ENCODE measurements around the gene AKR7A3.
"Not testable (repeated sequence)": the region's sequence is repeated elsewhere in the genome, so short reads cannot be mapped to it uniquely, and the experiment has no call there.

Gene AKR7A3

DNA sequence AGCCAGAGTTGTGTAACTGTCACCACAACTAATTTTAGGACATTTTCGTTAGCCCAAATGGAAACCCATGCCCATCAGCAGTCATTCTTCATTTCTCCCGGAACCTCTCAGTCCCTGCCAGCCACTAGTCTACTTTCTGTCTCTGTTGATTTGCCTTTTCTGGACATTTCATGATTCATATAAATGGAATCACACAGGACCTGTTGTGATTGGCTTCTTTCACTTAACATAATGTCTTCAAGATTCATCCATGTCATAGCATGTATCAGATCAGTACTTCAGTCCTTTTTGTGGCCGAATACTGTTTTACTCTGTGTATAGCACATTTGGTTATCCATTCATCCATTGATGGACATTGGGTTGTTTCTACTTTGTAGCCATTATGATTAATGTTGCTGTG, 30.6 kb upstream of the AKR7A3 start:
- DNase-seq, result no peak

- no peak for DNase-seq
Observed at GRCh38 chr1:19317126-19317910, 28.7 kb upstream of the AKR7A3 start.

- DNase-seq, result no peak
Observed at GRCh38 chr1:19315378-19316198, 27.0 kb upstream of the AKR7A3 start.

DNA sequence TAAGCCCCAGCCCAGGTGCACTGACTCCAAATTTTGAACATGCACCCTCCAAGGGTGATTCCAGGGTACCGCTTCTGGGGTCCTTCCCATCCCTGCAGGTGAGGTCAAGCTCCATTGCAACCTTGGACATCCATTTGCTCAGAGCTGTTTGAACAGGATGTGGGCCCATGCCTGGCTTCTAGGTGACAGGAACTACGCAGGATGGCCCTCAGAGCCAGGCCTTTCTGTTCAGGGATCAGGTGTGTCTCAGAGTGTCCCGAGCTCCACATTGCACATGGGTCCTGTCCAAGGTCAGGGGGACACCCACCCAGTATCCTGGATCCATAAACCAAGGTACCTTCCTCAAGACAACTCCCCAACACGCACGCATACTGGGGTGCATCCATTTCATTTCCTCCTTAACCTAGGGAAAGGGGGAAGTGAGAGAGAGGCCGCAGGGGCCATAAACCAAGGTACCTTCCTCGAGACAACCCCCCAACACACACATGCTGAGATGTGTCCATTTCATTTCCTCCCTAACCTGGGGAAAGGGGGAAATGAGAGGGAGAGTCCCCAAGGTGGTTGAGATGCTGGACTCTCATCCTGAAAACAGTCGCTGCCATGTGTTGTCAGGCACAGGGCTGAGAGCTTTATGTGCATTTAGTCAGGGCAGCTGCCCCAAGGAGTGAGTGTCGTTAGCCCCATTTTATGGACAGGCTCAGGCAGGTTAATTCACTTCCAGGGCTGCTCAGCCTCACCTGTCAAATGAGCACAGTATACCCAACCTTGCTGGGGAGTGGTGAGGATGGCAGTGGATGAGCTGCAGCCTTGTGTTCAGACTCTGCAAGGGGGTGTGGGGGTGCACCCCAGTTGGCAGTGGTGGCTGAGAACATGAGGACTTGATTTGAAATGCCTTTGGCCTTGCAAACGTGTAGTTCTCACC, 25.7 kb upstream of the AKR7A3 start:
- DNase-seq, result no peak

- no peak for DNase-seq
Observed at GRCh38 chr1:19313636-19313959, 25.0 kb upstream of the AKR7A3 start.

DNA sequence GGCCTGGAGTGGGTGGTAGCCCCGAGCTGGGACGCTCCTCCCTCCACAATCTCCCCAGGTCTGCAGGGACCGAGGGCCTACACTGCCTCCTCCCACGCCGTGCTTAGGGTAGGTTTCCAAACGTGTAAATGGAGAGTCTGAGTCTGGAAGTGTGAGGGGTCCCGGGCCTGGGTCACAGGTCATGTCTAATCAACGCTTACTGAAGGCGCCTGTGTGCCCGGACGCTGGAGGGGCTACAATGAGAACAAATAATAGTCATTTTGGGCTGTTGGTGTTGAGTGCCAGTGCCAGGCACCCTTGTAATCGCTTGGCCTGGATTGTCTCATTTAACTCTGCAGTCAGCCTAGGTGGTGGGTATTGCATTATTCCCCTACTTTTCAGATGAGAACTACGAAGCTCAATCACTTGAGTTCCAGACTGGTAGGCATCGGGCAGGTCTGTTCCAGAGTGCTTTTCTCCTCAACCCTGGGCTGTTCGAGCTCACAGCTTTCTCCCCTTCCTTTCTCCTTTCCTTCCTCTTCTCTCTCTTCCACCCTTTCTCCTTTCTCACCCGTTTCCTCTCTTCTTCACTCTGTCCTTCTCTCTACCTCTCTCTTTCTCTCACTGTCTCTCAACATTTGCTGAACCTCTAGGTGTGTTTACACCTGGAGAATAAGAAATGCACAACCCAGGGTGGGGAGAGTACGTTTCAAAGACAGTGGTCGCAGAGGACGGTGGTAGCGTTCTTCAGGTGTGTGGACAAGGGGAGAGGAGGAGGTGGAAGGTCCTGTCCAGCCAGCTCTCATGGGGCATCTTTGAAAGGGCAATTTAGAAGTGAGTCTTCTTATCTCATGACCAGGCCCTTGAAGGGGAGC, 24.4 kb upstream of the AKR7A3 start:
- DNase-seq, result peak in 3 of 51 donors; percentile 29 to 49 (median 39)

DNA sequence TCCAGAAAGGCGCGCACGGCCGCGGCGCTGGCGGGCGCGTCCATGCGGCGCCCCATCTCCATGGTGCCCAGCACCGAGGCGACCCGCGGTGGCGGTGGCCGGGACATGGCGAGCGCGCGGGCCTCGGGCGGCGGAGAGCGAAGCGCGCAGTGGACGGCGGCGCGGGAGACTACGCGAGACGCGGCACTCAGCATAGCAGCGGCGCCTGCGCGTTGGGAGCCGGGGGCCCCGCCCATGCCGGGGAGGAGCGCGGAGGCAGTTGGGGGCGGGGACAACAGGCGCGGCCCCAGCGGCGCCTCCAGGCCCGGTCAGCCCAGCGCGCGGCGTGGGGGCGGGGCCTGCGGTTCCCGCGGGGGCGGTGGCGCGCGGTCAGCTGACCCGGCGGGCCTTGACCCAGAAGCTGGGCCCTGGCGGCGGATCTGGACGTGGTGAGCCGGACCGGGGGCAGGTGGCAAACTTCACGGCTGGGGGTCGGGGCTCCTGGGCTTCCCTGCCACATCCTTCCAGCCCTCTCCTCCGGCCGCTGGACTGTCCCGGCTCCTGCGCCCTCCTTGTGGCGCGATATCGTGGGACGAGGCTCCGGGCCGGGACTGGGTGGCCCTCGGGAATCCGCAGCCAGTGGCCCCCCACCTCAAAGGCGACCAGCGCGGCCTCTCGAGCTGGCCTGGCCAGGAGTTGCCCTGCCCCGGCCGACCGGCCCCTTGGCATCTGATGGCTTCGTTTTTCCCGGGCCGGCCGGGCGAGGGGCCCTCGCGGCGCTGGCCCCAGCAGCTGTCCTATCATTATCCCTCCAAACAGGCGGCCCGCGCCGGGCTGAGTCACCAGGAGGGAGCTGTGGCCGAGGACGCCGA, 23.6 kb upstream of the AKR7A3 start, which contains the start of the genes AKR7A2 and SLC66A1:
TSS of gene AKR7A2 (minus strand) at position 214 of the 851 bp plus-strand sequence. CDS start at position 194, 20 bp downstream.
TSS of gene SLC66A1 (plus strand) at position 396 of the 851 bp plus-strand sequence. CDS start 5,352 bp downstream, outside the sequence.
- peak in 50 of 51 donors; percentile 62 to 98 (median 89) for DNase-seq

GRCh38 chr1:19311503-19311930, 22.9 kb upstream of the AKR7A3 start:
- peak in 15 of 51 donors; percentile 31 to 74 (median 61) for DNase-seq

DNA sequence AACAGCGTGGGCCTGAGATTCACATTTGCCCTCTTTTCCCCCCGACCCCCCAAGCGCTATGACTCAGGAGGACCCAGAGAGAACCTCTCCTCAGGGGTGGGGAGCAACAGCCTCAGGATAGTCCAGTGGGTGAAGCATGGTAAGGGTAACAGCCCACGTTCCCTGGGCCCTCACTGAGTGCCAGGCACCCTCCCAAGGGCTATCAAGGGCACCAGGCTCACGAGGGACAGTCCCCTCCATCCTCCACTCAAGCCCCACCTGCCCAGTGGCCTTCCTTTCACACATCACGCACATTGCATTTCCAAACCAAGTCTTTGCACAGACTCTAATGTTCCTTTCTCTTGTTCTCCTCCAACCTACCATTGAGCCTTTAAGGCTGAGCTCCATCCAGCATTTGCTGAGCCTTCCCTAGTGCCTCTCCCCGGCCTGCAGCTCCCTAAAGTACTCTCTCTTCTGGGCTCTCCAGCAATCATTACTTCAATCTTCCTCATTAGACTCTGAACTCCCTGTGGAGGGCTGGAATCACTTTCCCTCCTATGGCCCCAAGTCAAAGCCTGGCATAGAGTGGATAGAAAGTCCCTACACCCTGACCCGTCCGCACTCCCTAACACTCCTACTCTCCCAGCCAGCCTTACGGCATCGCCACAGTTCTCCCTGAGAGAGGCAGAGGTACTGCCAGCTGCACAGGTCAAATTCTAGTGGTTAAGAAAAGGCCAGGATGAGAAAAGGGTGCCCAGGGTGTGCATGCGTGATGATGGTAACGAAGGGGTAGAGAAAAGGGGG, 22.3 kb upstream of the AKR7A3 start:
- DNase-seq, result peak in 1 of 51 donors; percentile 45

DNA sequence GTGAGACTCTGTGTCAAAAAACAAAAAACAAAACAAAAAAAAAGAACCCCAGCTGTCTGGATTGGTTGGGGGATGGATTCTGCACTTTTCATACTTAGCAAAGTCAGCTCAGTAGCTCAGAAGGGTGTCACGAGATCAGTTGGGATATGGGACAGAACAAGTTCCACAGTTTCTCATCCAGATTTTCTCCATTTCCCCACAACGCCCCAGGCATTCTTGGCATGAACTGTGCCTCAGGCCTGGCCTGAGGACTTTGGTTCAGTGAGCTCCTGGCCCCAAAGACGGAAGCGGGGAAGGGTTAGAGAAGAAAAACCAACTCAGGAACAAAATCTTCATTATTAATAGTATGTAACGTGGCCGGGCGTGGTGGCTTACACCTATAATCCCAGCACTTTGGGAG, 21.5 kb upstream of the AKR7A3 start:
- peak in 1 of 51 donors; percentile 12 for DNase-seq

DNA sequence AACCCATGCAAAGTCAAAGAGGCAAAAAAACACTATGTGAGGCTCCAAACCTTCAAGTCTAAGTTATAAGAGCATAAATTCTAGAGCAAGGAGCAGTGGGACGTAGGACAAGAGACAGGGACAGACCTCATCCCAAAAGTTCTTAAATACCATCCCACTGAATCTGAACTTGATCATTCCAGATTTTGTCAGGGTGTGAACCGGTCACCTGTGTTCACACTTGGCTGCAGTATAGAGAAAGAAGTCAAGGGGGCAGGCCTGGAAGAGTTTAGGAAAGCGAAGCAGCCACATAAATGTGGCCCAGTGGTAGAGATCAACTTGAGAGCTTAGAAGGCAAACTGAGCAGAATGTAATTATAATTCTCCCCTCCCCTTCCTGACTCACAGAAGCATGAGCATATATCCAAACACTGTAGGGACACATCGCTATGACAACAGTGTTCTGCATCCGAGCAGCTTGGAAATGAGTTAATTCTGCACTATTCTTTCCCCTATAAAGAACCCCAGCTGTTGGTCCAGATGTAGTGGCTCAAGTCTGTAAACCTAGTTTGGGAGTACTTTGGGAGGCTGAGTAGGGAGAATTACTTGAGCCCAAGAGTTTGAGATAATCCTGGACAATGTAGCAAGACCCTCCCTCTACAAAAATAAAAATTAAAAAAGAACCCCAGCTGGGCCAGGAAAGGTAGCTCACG, 20.7 kb upstream of the AKR7A3 start:
- DNase-seq, result no peak

DNA sequence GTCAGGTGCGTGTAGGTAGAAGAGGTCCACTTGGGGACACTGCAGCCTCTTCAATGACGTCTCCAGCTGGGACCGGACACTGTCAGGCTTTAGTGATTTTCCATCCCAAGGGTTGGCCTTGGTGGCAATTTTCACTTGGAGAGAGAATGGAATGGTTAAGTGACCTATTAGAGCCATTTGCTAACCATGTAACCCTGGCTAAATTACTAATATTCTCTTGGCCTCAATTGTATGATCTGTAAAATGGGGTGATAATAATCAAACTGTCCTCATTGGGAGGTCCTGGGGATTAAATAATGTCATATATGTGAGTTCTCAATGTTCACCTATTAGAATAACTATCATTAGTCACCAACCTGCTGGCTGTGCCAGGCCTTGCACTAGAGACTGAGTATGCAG, 19.9 kb upstream of the AKR7A3 start:
- DNase-seq, result no peak

DNA sequence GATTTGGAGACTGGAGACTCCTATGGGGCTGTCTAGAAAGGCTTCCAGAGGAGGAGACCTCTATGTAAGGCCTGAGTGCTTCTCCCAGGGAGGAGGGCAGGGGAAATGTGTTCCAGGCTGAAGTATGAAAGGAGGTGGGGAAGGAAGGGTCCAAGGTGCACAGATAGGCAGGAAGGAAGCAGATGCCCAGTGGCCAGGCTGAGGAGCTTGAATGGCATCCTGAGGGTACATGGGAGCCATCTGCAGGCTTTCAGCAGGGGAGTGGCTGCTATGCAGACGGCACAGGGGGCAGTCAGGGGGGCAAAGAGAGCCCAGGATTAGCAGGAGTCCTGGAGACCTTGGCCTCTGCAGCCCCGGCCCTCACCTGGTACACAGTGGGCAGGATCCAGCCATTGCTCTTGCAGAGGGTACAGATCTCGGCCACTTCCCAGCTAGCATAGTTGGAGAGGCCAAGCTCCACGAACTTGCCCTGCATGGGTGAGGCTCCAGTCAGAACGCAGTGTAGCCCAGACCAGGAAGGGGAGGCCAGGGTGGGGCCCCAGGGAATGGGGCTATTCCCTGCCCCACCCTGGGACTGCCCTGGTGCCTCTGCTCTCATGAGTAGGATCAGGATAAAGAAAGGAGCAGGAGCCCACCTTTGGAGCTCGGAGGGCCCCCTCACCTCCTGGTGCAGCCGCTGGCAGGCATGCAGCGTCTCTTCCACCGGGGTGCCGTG, 19.4 kb upstream of the AKR7A3 start:
- DNase-seq, result no peak

DNA sequence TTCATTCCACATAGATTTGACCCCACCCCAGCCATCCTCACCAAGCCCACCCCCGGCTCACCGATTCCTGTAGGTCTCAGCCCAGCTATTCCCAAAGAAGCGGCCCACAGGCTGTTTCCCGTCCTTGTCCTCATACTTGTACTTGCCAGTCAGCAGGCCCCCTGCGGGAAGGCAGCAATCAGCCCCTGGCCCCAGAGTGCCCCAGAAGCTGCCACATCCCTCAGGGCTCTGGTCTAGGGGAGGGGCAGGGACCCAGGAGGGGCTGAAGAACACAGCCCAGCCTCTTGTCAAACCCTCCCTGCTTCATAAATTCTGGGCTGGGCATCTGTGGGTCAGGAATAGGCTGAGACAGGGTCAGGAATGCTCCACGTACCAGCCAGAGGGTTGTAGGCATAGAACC, 18.4 kb upstream of the AKR7A3 start:
- DNase-seq, result no peak

GRCh38 chr1:19305880-19306279, 17.3 kb upstream of the AKR7A3 start:
- DNase-seq, result no peak

DNA sequence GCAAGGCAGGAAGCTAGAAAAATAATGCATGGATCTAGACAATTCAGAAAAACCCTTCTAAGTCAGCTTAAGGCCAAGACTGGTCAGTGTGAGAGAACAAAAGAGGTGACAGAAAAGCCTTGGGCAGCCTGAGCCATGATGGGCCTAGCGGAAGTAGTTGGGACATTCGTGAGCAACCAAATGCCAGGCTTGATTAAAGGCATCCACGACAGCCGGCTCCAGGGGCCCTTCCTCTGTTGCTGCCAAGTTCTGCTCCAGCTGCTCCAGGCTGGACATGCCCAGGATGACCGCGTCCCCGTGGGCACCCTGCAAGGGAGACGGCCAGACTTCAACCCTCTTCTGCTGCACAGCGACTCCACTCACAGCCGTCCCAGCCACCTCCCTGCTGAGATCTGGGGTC, 15.5 kb upstream of the AKR7A3 start:
- DNase-seq, result not testable (repeated sequence)

GRCh38 chr1:19300211-19300610, 11.6 kb upstream of the AKR7A3 start:
- DNase-seq, result no peak

All from hypothalamus (tissue), 51 donors.